Transverse colon (tissue), 4 donors: Measurements from ENCODE around the gene TRMT112. TPM values are rescaled to one million over a fixed set of nuclear protein-coding genes. Genes with fewer than 3 reads are reported as not detected.
A peak's percentile ranks its signal among the peaks of the same experiment; 100 is the strongest.
"Not testable (repeated sequence)": the region's sequence is repeated elsewhere in the genome, so short reads cannot be mapped to it uniquely, and the experiment has no call there.

ENCODE experiments used
- DNase-seq: peaks from one replicate; pipeline ENCODE4 v3.0.0-alpha.2; 2019
- H3K27ac ChIP-seq, 4 donors: fragments of 200-600 bp; sonication (generic); 2 replicates each; pipeline ENCODE4 v1.5.1; 2016 to 2018; ENCODE audit warnings: inconsistent platforms in 4 of 4
- H3K27me3 ChIP-seq: fragments of 200-600 bp; sonication (generic); 2 replicates; pipeline ENCODE4 v1.5.1; 2017; ENCODE audit warnings: inconsistent platforms
- H3K36me3 ChIP-seq, 4 donors: fragments of 200-600 bp; sonication (generic); 2 replicates each; pipeline ENCODE4 v1.5.1; 2017 to 2019; ENCODE audit warnings: inconsistent platforms in 4 of 4
- H3K4me1 ChIP-seq, 4 donors: fragments of 200-600 bp; sonication (generic); 2 replicates each; pipeline ENCODE4 v1.5.1; 2017 to 2020; ENCODE audit warnings: inconsistent platforms in 4 of 4
- H3K4me3 ChIP-seq, 4 donors: fragments of 200-600 bp; sonication (generic); 1 replicate in 1 of 4; 2 replicates in 3 of 4; pipeline versions ENCODE4 v1.5.1 to v1.6.1; 2017 to 2019; ENCODE audit warnings: inconsistent platforms in 4 of 4
- H3K9me3 ChIP-seq, 2 donors: fragments of 200-600 bp; sonication (generic); 2 replicates each; pipeline ENCODE4 v1.5.1; 2017 to 2019; ENCODE audit warnings: inconsistent platforms in 2 of 2
- CTCF ChIP-seq, 5 experiments: fragments of 200-600 bp in 3 of 5; fragments of 450-650 bp in 2 of 5; sonication (generic) in 3 of 5; IDR thresholded peaks; 1 replicate in 2 of 5; 2 replicates in 3 of 5; pipeline ENCODE4 v1.5.1; 2016 to 2017; ENCODE audit warnings: antibody characterized with exemption in 5 of 5, inconsistent platforms in 3 of 5, mild to moderate bottlenecking in 2 of 5, moderate library complexity in 1 of 5
- EP300 ChIP-seq: sonication (generic); formaldehyde crosslinking; IDR thresholded peaks from one replicate; pipeline ENCODE4 v1.6.1; 2017; ENCODE audit warnings: antibody characterized with exemption, low read depth
- POLR2A ChIP-seq: fragments of 450-650 bp; IDR thresholded peaks from one replicate; pipeline ENCODE4 v1.6.1; 2016; ENCODE audit warnings: antibody characterized with exemption, mild to moderate bottlenecking, moderate library complexity
- POLR2AphosphoS5 ChIP-seq, 3 donors: sonication (generic); formaldehyde crosslinking; IDR thresholded peaks; one replicate each; pipeline ENCODE4 v1.6.1; 2016; ENCODE audit warnings: antibody characterized with exemption in 3 of 3
- WGBS, 2 donors: methylation state at CpG; one replicate each; pipeline ENCODE4 v1.1.5; 2018; ENCODE audit warnings: low coverage in 1 of 2; 5-methylcytosine and 5-hydroxymethylcytosine counted together
- in situ Hi-C, 4 donors: fragments of 200-750 bp; cut with MboI; loops; one replicate each; pipeline versions ENCODE4 v1.15.0 to v1.15.1; 2017; ENCODE audit warnings: low sequenced_read_pairs in 3 of 4, low pct_ligation_motif_present in 1 of 4, low pct_unique_long_range_greater_than_20kb in 1 of 4
- intact Hi-C: fragments of 100-400 bp; cut with DNase I; formaldehyde crosslinking; loops from one replicate; pipeline ENCODE4 v1.15.1; 2023; ENCODE audit warnings: low total_unique reads
- total RNA-seq, 4 donors: library from RNA; depleted of rRNA; stranded (reverse); fragments of >200 nt; gene quantifications; one replicate each; pipeline ENCODE4 v1.1.0, GENCODE V29; 2016

The TRMT112 gene
- total RNA-seq, 4 donors from 2014 or later = 59.1 to 99.9 (median 82.7) TPM

- DNase-seq = no peak
- TF ChIP-seq CTCF (IDR thresholded peaks at IDR 0.05) = peak in 1 of 5 experiments; percentile 27
- TF ChIP-seq EP300 = no peak
- no peaks in the 10 kb centered on the region for H3K9me3 ChIP-seq
- peak overlapping the region; percentile 34 to 68 (median 56) for H3K27ac ChIP-seq
- no peak overlapping the region for H3K4me3 ChIP-seq
- in situ Hi-C loops = no loop called here
- no peaks in the 10 kb centered on the region for H3K27me3 ChIP-seq
- peaks cover 0 to 11% (median 3%) of the 10 kb centered on the region in 4 donors for H3K36me3 ChIP-seq
- H3K4me1 ChIP-seq = peaks cover 4 to 34% (median 21%) of the 10 kb centered on the region in 4 donors
- 68% methylated on average over 18 of the region's 19 CpGs; no CpG with 5 or more reads in 1 of the 2 donors for WGBS, 2 donors
- intact Hi-C loops = no loop called here
Measured at GRCh38 chr11:64314146-64314804, 3.1 kb downstream of the TRMT112 start.

GRCh38 chr11:64313491-64314145 is 3.7 kb downstream of the TRMT112 start:
- intact Hi-C loops (no loop called here), in situ Hi-C loops (no loop called here)
- peak; percentile 47 for DNase-seq

GRCh38 chr11:64312947-64313346 is 4.4 kb downstream of the TRMT112 start:
- Histone ChIP-seq H3K4me1 (peaks cover 4 to 29% (median 13%) of the 10 kb centered on the region in 4 donors), H3K27ac (peak overlapping the region in 3 of 4 donors; percentile 51 to 68 (median 62)), H3K36me3 (peaks cover 0 to 11% (median 3%) of the 10 kb centered on the region in 4 donors), H3K4me3 (no peak overlapping the region), H3K27me3 (no peaks in the 10 kb centered on the region), H3K9me3 (no peaks in the 10 kb centered on the region)
- TF ChIP-seq POLR2A (no peak), CTCF (IDR thresholded peaks at IDR 0.05) (no peak)
- intact Hi-C loops = no loop called here
- in situ Hi-C loops = no loop called here
- no peak for DNase-seq
- WGBS, 2 donors = 83 to 89% methylated on average over 1 to 10 of the region's 10 CpGs

More at GRCh38 chr11:64313491-64314145, 3.7 kb downstream of the TRMT112 start:
- 67% methylated on average over 1 to 11 of the region's 18 CpGs for WGBS, 2 donors
- peak in 1 of 3 donors; percentile 23 for TF ChIP-seq POLR2AphosphoS5 (IDR thresholded peaks at IDR 0.05)
- no peak for TF ChIP-seq POLR2A
- Histone ChIP-seq H3K27me3 (no peaks in the 10 kb centered on the region), H3K4me3 (no peak overlapping the region), H3K27ac (peak overlapping the region; percentile 34 to 68 (median 56)), H3K36me3 (peaks cover 0 to 11% (median 3%) of the 10 kb centered on the region in 4 donors), H3K9me3 (no peaks in the 10 kb centered on the region), H3K4me1 (peaks cover 4 to 28% (median 14%) of the 10 kb centered on the region in 4 donors)

- WGBS, 2 donors = 59% methylated on average over 5 of the region's 5 CpGs; no CpG with 5 or more reads in 1 of the 2 donors
- peaks cover 4 to 35% (median 25%) of the 10 kb centered on the region in 4 donors for H3K4me1 ChIP-seq
- peak overlapping the region in 1 of 4 donors; percentile 65 for H3K4me3 ChIP-seq
- DNase-seq, in situ Hi-C loops, intact Hi-C loops, H3K36me3 ChIP-seq, H3K9me3 ChIP-seq, H3K27me3 ChIP-seq: not testable (repeated sequence)
- peak overlapping the region in 3 of 4 donors; percentile 90 to 99 (median 96) for H3K27ac ChIP-seq
Measured at GRCh38 chr11:64307795-64308194, 9.6 kb downstream of the TRMT112 start.

GRCh38 chr11:64306876-64307622 is 10.3 kb downstream of the TRMT112 start:
- H3K36me3 ChIP-seq = no peaks in the 10 kb centered on the region
- peak overlapping the region in 3 of 4 donors; percentile 56 to 81 (median 65) for H3K4me3 ChIP-seq
- no peaks in the 10 kb centered on the region for H3K9me3 ChIP-seq
- intact Hi-C loops (no loop called here), in situ Hi-C loops (no loop called here)
- H3K27me3 ChIP-seq = peaks cover 1% of the 10 kb centered on the region
- 61% methylated on average over 7 of the region's 15 CpGs; no CpG with 5 or more reads in 1 of the 2 donors for WGBS, 2 donors
- peak; percentile 65 for DNase-seq
- peak overlapping the region; percentile 90 to 99 (median 98) for H3K27ac ChIP-seq
- TF ChIP-seq EP300 (no peak), CTCF (IDR thresholded peaks at IDR 0.05) (no peak), POLR2A (no peak)
- H3K4me1 ChIP-seq = peaks cover 4 to 29% (median 25%) of the 10 kb centered on the region in 4 donors
